Right ventricle myocardium inferior (tissue), 1 donor: ENCODE results near the gene RASSF4. TPM values are rescaled to one million over a fixed set of nuclear protein-coding genes. Genes with fewer than 3 reads are reported as not detected.

Source experiments
- ATAC-seq: fragments of 200-7000 bp; cut with Tn5 transposase; one replicate; pipeline ENCODE4 v1.9.1; 2020; ENCODE audit warnings: mild to moderate bottlenecking, moderate library complexity
- DNase-seq: peaks from one replicate; pipeline ENCODE4 v3.0.0; 2021; ENCODE audit errors: missing footprints
- intact Hi-C: fragments of 100-400 bp; cut with DNase I; formaldehyde crosslinking; loops from one replicate; pipeline ENCODE4 v1.11.0; 2022
- total RNA-seq: library from RNA; stranded (reverse); fragmentation: NEBNext Ultra II Directional; extraction: Animal tissue kit (Norgen Biotek cat#: 25700); gene quantifications from one replicate; pipeline ENCODE4 v1.2.1, GENCODE V29; 2021
- donor health status: DM: no; HTN: yes; CAD: no; lungs with severe emphysema.

RASSF4 gene
- total RNA-seq, 1 donor from 2014 or later, result 91.5 TPM

- ATAC-seq (peak; percentile 47), DNase-seq (peak; percentile 93)
- intact Hi-C loops, result loop anchor here (1.0 to 10.0 kb wide), 4 partner anchors 18 to 1294 kb away; no protein-coding TSS in a partner anchor
Observed at GRCh38 chr10:44978570-44979280, 19.1 kb downstream of the RASSF4 start, which contains the start of gene DEPP1. DEPP1 (minus strand) TSS chr10:44978809; CDS start chr10:44978030, 779 bp downstream.

- intact Hi-C loops, result loop anchor here (10.0 kb wide), 3 partner anchors 105 to 1295 kb away; no protein-coding TSS in a partner anchor
- ATAC-seq, result no peak
- DNase-seq, result peak; percentile 57
Observed at GRCh38 chr10:44979281-44980191, 19.9 kb downstream of the RASSF4 start.

GRCh38 chr10:44980309-44981171, 20.9 kb downstream of the RASSF4 start:
- DNase-seq, result peak; percentile 63
- intact Hi-C loops, result no loop called here
- ATAC-seq, result no peak

GRCh38 chr10:44981172-44982113, 21.8 kb downstream of the RASSF4 start:
- peak; percentile 80 for DNase-seq
- peak; percentile 42 for ATAC-seq

GRCh38 chr10:44982114-44982460, 22.5 kb downstream of the RASSF4 start:
- ATAC-seq (peak; percentile 14), DNase-seq (no peak)
- intact Hi-C loops, result no loop called here

More at GRCh38 chr10:44981172-44982113, 21.8 kb downstream of the RASSF4 start:
- intact Hi-C loops, result no loop called here

- DNase-seq (peak; percentile 37), ATAC-seq (no peak)
- intact Hi-C loops, result no loop called here
Observed at GRCh38 chr10:44982496-44982895, 22.9 kb downstream of the RASSF4 start.

GRCh38 chr10:44983066-44983894, 23.7 kb downstream of the RASSF4 start:
- intact Hi-C loops, result no loop called here
- no peak for ATAC-seq
- peak; percentile 54 for DNase-seq

- intact Hi-C loops, result no loop called here
- DNase-seq, result peak; percentile 53
- ATAC-seq, result no peak
Observed at GRCh38 chr10:44983895-44984278, 24.3 kb downstream of the RASSF4 start.

- DNase-seq (peak; percentile 54), ATAC-seq (no peak)
- intact Hi-C loops, result no loop called here
Observed at GRCh38 chr10:44984671-44985101, 25.1 kb downstream of the RASSF4 start.

- peak; percentile 6 for ATAC-seq
Observed at GRCh38 chr10:44985175-44985681, 25.6 kb downstream of the RASSF4 start.

GRCh38 chr10:44986179-44986578, 26.6 kb downstream of the RASSF4 start:
- intact Hi-C loops, result no loop called here
- DNase-seq, result no peak
- ATAC-seq, result no peak

More at GRCh38 chr10:44985175-44985681, 25.6 kb downstream of the RASSF4 start:
- intact Hi-C loops, result no loop called here
- DNase-seq, result peak; percentile 25

GRCh38 chr10:44986670-44987069, 27.1 kb downstream of the RASSF4 start:
- DNase-seq (no peak), ATAC-seq (peak; percentile 24)
- intact Hi-C loops, result no loop called here

- DNase-seq, result peak; percentile 50
- no peak for ATAC-seq
- intact Hi-C loops, result no loop called here
Observed at GRCh38 chr10:44988957-44989585, 29.5 kb downstream of the RASSF4 start.

- intact Hi-C loops, result no loop called here
- no peak for ATAC-seq
- DNase-seq, result peak; percentile 48
Observed at GRCh38 chr10:44989597-44990301, 30.1 kb downstream of the RASSF4 start.

GRCh38 chr10:44990302-44990655, 30.7 kb downstream of the RASSF4 start:
- no peak for DNase-seq
- no peak for ATAC-seq
- intact Hi-C loops, result no loop called here

GRCh38 chr10:44990965-44991364, 31.4 kb downstream of the RASSF4 start:
- intact Hi-C loops, result no loop called here
- no peak for ATAC-seq
- peak; percentile 32 for DNase-seq
